Bladder microvascular endothelial cell (primary cell): ENCODE results near the gene DNAJB6. TPM values are rescaled to one million over a fixed set of nuclear protein-coding genes. Genes with fewer than 3 reads are reported as not detected.

ENCODE experiments used
- total RNA-seq: library from RNA; depleted of rRNA; stranded (reverse); fragments of >200 nt; gene quantifications from 2 replicates; pipeline ENCODE4 v1.2.3, GENCODE V29; 2014

The DNAJB6 gene
- total RNA-seq: 95.7 and 150 TPM in 2 replicates

GRCh38 chr7:157336383-157337315, at the start of gene DNAJB6:
Gene DNAJB6 (plus strand): TSS chr7:157337004. CDS start chr7:157358573, 21,569 bp downstream.

Other genes with a start within 250 kb of the DNAJB6 start
- gene UBE3C, start 198.1 kb upstream of the DNAJB6 start, total RNA-seq: 64.1 and 101 TPM in 2 replicates